Stimulated activated effector memory CD8-positive, alpha-beta T cell treated with anti-CD3 and anti-CD28 coated beads, Interleukin-12 subunit alpha, Interleukin-12 subunit beta, amount 100 ng/mL, for 72 hours (primary cell): Measurements from ENCODE around the gene TMEM135.
"Not testable (repeated sequence)": the region's sequence is repeated elsewhere in the genome, so short reads cannot be mapped to it uniquely, and the experiment has no call there.

ENCODE experiments used
- ATAC-seq: fragments of 150-1000 bp; cut with Tn5 transposase; 2 replicates; pipeline ENCODE4 v1.10.0; 2021
- DNase-seq, 2 donors: peaks; one replicate each; pipeline ENCODE4 v3.0.0; 2021 to 2022; ENCODE audit warnings: low spot score in 2 of 2
- H3K27ac Mint-ChIP-seq: one replicate; pipeline ENCODE4 v1.8.0; 2022; ENCODE audit warnings: mild to moderate bottlenecking, mixed read lengths
- H3K36me3 Mint-ChIP-seq: one replicate; pipeline ENCODE4 v1.8.0; 2022; ENCODE audit warnings: mild to moderate bottlenecking, mixed read lengths
- H3K4me1 Mint-ChIP-seq: one replicate; pipeline ENCODE4 v1.8.0; 2022; ENCODE audit warnings: mixed read lengths
- H3K4me3 Mint-ChIP-seq: one replicate; pipeline ENCODE4 v1.8.0; 2022; ENCODE audit warnings: mild to moderate bottlenecking, mixed read lengths
- H3K9me3 Mint-ChIP-seq: one replicate; pipeline ENCODE4 v1.8.0; 2022; ENCODE audit warnings: mixed read lengths

TMEM135 gene

DNA sequence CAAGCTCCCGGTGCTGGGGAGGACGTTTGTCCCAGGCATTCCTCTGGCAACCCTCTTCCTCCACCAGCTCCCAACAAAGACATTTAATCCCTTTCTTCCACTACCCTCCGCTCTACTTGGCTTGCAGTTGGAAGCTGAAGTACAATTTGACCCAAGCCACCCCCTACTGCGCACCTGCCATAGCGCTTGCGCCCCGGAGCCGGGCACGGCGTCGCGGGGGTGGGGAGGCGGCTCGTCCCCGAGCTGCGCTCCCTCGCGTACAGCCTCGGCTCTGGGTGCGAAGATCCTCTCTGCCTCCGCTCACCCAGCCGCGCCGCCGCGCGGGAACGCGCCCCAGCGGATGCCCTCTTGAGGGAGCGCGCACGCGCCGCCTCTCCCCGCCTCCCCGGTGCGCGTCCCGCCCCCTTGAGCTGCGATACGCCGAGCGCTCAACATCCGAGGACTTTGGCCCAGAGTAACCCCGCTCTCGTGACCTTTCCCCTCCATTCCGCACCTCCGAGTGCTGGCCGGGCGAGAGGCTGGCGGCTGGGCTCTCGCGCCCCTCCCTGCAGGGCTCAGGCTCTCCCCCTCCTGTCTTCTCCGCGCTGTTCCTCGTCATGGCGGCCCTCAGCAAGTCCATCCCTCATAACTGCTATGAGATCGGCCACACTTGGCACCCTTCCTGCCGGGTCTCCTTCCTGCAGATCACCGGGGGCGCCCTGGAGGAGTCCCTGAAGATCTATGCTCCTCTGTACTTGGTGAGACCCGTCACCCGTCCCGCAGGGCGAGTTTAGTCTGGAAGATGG lies at the start of gene TMEM135:
TMEM135 (plus strand) TSS at position 485 of the 785 bp plus-strand sequence; CDS start at position 597, 112 bp downstream.
- peak; percentile 89 to 97 for DNase-seq
- ATAC-seq = peak; percentile 97
- Mint-ChIP-seq H3K4me3 (peak within 1 kb of the TSS; percentile 99), H3K4me1 (peaks cover 54% of the 10 kb centered on the region), H3K36me3 (no peaks in the 10 kb centered on the region), H3K27ac (peak within 1 kb of the TSS; percentile 93), H3K9me3 (no peaks in the 10 kb centered on the region)

DNA sequence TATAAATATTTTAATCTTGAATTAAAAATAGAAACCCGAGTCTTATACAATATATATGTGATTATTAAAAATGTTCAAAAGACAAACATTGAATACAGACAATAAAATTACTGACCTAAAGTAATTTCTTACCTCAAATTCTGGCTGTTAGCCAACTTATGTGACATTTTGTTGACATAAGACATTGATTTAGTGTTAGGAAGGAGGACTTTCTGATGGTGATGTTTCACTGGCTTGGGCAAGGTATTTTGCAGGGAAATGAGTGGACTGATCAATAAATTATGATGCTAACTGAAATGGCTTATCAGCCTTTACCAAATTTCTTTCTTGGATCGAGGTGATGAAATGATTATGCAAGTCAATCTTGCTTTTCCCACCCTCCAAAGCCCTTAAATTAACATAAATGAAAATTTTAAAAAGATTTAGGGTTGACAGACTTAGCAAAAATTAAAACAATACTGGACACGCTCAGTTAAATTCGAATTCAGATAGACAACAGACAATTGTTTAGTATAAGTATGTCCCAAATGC lies 49.3 kb upstream of the TMEM135 start:
- Mint-ChIP-seq H3K27ac (no peak overlapping the region), H3K4me3 (no peak overlapping the region), H3K36me3 (no peaks in the 10 kb centered on the region), H3K9me3 (no peaks in the 10 kb centered on the region), H3K4me1 (no peaks in the 10 kb centered on the region)
- DNase-seq (no peak), ATAC-seq (no peak)

DNA sequence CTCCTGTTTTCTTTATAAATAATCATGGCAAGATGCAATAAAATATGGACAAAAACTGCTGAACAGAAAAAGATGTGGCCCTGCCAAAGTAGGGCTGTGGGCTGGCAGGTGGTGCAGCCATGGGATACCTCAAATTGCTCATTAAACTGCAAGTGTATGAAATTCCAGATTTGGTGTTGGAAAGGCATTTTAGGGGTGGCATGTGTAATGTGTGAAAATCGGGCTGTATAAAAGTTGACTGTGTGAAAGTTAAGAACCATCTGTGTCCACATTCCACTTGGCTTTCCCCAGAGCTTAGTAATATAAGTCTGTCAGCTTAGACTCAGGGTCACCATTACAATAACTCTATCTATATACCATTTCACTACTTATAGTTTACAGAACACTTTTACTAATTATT lies 47.7 kb upstream of the TMEM135 start:
- ATAC-seq (no peak), DNase-seq (no peak)
- H3K27ac Mint-ChIP-seq = no peak overlapping the region
- no peak overlapping the region for H3K4me3 Mint-ChIP-seq
- no peaks in the 10 kb centered on the region for H3K36me3 Mint-ChIP-seq
- H3K4me1 Mint-ChIP-seq = no peaks in the 10 kb centered on the region
- H3K9me3 Mint-ChIP-seq = no peaks in the 10 kb centered on the region

DNA sequence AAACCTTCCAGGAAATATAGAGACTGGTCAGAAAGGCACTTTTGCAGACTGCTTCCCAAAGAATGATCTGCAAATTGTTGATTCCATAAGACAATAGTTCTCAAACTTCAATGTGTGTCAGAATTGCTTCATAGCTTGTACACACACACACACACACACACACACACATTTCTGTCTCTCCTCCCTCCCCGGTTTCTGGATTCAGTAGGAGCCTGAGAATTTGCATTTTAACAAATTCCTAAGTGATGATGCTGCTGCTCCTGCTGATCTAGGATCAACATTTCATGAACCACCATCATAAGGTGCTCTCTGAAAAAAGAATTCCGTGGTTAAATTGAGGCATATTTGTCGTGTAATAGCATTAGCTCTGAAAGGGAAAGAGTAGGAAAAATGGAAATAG lies 47.2 kb upstream of the TMEM135 start:
- Mint-ChIP-seq H3K27ac (no peak overlapping the region), H3K4me1 (no peaks in the 10 kb centered on the region), H3K4me3 (no peak overlapping the region), H3K36me3 (no peaks in the 10 kb centered on the region), H3K9me3 (no peaks in the 10 kb centered on the region)
- DNase-seq (no peak), ATAC-seq (no peak)

DNA sequence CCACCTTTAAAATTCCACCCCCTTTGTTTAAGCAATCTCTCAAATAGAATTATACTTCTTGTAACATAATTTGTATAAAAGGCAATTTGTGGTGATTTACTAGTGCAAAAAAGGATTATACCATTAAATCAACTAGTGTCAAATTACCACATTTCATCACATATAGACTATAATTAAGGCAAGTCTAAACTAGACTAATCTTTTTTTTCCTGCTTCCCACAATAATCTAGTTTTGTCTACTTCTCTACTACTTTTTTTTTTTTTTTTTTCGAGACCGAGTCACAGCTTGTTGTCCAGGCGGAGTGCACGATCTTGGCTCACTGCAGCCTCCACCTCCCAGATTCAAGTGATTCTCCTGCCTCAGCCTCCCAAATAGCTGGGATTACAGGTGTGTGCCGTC lies 46.4 kb upstream of the TMEM135 start:
- ATAC-seq (no peak), DNase-seq (no peak)
- Mint-ChIP-seq H3K27ac (no peak overlapping the region), H3K9me3 (no peaks in the 10 kb centered on the region), H3K4me1 (no peaks in the 10 kb centered on the region), H3K4me3 (no peak overlapping the region), H3K36me3 (no peaks in the 10 kb centered on the region)

DNA sequence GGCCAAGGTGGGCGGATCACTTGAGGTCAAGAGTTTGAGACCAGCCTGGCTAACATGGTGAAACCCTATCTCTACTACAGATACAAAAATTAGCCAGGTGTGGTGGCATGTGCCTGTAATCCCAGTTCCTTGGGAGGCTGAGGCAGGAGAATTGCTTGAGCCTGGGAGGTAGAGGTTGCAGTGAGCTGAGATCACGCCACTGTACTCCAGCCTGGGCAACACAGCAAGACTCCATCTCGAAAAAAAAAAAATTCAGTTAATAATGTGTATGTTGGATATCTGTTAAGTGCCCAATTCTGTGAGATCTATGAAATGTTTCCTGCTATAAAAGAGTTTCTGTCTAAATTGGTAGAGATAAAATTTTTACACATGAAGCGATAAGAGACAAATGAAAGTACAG lies 45.4 kb upstream of the TMEM135 start:
- not testable (repeated sequence) for ATAC-seq, H3K4me1 Mint-ChIP-seq, H3K4me3 Mint-ChIP-seq, H3K27ac Mint-ChIP-seq, H3K36me3 Mint-ChIP-seq, DNase-seq, H3K9me3 Mint-ChIP-seq

DNA sequence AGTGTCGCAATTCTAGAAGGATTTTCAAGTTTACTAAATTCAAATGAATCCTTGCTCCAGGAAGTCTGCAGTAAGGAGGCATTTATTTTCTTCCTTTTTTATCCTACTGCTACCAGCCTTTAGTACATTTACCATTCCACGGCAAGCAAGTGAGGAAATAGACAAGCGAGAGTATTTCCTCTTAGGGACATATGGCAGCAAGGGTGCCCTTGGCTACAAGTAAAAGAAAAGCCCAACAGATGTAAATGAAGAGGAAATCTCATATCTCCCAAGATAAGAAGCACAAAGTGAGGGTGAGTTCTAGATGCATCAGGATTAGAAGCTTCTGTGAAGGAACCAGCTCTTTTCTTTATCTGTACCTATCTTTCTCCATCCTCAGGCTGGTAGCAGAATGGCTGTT lies 44.7 kb upstream of the TMEM135 start:
- Mint-ChIP-seq H3K4me3 (no peak overlapping the region), H3K9me3 (no peaks in the 10 kb centered on the region), H3K36me3 (no peaks in the 10 kb centered on the region), H3K27ac (no peak overlapping the region), H3K4me1 (no peaks in the 10 kb centered on the region)
- ATAC-seq (no peak), DNase-seq (no peak)

DNA sequence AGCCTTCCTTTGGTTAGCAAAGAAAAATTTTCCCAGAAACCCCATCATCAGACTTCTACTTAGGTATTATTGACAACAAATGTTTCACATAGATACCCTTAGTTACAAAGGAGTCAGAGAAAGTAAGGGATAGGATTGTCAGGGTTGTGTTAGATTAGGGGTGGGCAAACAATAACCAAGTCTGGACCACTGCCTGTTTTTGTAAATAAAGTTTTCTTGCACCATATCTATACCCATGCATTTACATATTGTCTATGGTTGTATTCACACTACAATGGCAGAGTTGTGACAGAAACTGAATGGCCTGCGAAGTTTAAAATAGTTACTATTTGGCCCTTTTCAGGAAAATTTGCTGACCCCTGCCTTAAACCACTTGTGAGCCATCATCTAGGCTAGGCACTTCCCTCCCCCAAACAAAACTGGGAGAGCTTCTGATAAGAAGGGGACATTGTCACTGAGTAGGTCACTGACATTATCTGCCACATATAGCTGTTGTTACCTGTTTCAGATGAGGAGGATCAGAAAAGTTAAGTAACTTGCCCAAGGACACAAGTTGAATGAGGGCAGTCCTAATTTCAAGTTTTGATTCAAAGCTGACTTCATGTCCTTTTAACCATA lies 40.7 kb upstream of the TMEM135 start:
- Mint-ChIP-seq H3K4me3 (no peak overlapping the region), H3K9me3 (no peaks in the 10 kb centered on the region), H3K36me3 (no peaks in the 10 kb centered on the region), H3K4me1 (no peaks in the 10 kb centered on the region), H3K27ac (no peak overlapping the region)
- DNase-seq (no peak), ATAC-seq (no peak)

DNA sequence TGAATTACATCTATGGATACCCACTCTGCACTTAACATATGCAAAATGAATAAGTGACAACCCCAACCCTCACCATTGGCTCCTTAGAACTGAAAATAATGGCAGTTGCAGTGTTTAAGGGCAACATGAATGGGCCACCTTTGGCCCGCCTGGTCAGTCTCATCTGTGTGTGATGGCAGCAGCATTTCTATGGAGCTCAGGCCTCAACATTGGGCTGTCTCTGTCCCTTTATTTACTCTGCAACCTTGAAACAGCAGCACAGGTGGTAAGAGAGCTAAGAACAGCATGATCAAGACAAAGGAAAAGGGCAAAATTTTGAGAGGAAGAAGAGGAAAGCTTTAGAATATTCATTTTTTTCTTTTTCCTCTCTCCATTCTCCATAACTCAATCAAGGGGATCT lies 38.3 kb upstream of the TMEM135 start:
- no peaks in the 10 kb centered on the region for H3K9me3 Mint-ChIP-seq
- no peak overlapping the region for H3K4me3 Mint-ChIP-seq
- ATAC-seq (no peak), DNase-seq (no peak)
- no peaks in the 10 kb centered on the region for H3K4me1 Mint-ChIP-seq
- no peaks in the 10 kb centered on the region for H3K36me3 Mint-ChIP-seq
- H3K27ac Mint-ChIP-seq = no peak overlapping the region

DNA sequence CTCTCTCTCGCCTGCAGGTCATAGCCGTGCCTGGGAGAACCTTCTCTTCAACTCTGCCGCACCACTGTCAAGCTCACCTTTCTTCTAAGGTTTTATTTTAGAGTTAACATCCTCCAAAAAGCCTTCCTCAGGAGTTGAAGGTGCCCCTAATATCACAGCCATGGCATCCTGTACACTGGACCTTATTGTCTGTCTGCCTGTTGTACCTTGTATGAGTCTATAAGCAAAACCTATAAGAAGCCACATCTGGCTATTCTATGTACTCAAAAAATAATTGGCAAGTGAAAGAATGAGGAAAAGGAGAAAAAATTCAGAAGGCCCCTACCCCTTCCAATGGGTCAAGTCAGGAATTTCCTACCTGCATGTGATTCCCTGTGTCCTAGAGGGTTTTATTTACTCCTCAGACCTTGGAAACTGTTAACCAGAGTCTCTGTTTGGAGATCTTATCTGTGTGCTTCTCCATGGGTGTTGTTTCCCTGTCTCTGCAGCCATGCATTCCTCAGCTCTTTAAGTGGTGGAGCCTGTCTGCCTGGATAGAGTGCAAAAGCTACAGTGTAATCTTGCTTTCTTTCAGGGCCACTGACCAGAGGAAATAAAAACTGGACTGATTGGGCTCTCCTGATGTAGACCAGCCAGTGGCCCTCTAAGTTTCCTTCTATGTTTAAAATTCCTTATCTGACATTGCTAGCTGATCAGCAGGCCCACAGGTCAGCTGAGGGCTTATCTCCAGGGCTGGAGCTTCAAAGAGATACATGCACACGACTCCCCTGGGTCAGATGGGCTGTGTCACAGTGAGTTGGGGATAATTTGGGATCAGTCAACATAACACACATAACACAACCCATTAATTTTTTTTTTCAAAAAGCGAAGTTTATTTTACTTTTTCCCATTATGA lies 37.6 kb upstream of the TMEM135 start:
- Mint-ChIP-seq H3K27ac (no peak overlapping the region), H3K9me3 (no peaks in the 10 kb centered on the region), H3K4me3 (no peak overlapping the region), H3K36me3 (no peaks in the 10 kb centered on the region), H3K4me1 (no peaks in the 10 kb centered on the region)
- no peak for DNase-seq
- no peak for ATAC-seq

DNA sequence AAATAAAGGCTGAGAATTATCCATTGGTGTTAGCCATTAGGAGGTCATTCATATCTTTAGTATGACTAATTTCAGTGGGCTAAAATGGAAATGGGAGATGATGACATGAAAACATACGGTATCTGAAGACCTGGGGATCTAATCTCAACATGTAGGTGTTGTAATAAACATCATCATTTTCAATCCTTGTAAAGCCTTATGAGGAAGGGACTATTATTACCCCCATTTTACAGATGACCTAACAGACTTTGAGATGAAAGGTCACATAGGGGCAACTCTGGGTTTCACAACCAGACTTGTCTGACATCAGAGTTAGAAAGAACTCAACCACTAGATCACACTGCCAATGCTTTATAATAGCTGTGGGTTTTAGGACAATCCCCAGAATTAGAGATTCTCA lies 34.8 kb upstream of the TMEM135 start:
- H3K36me3 Mint-ChIP-seq = no peaks in the 10 kb centered on the region
- H3K4me1 Mint-ChIP-seq = no peaks in the 10 kb centered on the region
- H3K9me3 Mint-ChIP-seq = no peaks in the 10 kb centered on the region
- no peak overlapping the region for H3K4me3 Mint-ChIP-seq
- DNase-seq (no peak), ATAC-seq (no peak)
- H3K27ac Mint-ChIP-seq = no peak overlapping the region

DNA sequence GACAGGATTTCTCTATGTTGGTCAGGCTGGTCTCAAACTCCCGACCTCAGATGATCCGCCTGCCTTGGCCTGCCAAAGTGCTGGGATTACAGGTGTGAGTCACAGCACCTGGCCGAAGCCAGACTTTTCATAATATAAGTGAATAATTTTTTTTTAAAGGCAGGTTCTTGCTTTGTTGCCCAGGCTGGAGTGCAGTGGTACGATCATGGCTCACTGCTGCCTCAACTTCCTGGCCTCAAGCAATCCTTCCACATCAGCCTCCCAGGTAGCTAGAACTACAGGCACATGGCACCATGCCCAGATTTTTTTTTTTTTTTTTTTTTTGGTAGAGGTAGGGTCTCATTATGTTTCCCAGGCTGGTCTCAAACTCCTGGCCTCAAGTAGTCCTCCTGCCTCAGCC lies 33.5 kb upstream of the TMEM135 start:
- H3K4me1 Mint-ChIP-seq, H3K27ac Mint-ChIP-seq, H3K36me3 Mint-ChIP-seq, H3K9me3 Mint-ChIP-seq, DNase-seq, ATAC-seq, H3K4me3 Mint-ChIP-seq: not testable (repeated sequence)

DNA sequence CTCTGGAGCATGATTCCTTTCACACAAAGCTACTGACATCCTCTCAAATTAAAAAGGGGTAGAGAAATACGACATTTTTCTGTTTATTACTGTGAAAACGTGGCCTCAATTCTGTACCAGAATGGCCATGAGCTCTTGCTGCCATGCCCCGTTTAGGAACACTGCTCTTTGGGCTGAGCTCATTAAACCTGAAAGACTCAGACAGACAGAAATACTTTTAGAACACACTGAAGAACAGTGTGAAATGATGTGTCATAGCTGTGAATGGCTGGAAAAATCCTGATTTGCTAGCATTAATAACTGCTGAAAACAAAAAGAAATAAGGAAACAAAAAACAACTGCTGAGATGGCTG lies 32.2 kb upstream of the TMEM135 start:
- no peak overlapping the region for H3K4me3 Mint-ChIP-seq
- no peaks in the 10 kb centered on the region for H3K36me3 Mint-ChIP-seq
- H3K27ac Mint-ChIP-seq = no peak overlapping the region
- H3K4me1 Mint-ChIP-seq = no peaks in the 10 kb centered on the region
- H3K9me3 Mint-ChIP-seq = no peaks in the 10 kb centered on the region
- ATAC-seq (no peak), DNase-seq (no peak)

DNA sequence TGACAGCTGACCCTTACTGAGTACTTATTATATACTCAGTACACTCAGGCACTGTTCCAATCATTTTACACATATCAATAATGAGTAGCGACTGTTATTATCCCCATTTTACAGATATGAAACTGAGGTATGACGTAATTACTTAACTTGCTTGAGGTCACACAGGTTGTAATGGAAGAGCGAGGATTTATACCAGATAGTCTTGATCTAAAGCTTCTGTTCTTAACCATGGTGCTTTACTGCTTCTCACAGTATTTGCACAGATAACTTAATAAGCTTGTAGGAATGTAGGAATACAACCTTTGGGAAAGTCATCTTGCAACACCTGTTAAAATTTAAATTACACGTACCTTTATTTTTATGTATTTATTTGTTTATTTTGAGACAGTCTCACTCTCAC lies 31.7 kb upstream of the TMEM135 start:
- H3K4me3 Mint-ChIP-seq = no peak overlapping the region
- DNase-seq = no peak
- ATAC-seq = no peak
- H3K9me3 Mint-ChIP-seq = no peaks in the 10 kb centered on the region
- no peak overlapping the region for H3K27ac Mint-ChIP-seq
- no peaks in the 10 kb centered on the region for H3K36me3 Mint-ChIP-seq
- no peaks in the 10 kb centered on the region for H3K4me1 Mint-ChIP-seq

DNA sequence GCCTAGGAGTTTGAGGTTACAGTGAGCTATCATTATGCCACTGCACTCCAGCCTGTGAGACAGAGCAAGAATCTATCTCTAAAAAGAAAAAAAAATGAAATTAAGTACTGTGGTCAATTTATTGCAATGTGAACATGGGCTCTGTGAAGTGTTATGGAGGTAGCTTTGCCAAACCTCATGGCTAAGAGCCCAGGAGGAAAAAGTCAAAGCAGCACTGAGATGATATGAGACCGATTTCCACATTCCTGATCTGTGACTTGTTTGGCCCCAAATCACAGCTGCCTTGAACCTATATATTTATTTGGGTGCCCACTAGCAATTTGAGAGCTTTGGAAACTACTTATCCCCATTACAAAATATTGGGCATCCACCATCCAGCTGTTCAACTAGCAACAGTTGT lies 29.8 kb upstream of the TMEM135 start:
- Mint-ChIP-seq H3K9me3 (no peaks in the 10 kb centered on the region), H3K4me3 (no peak overlapping the region), H3K36me3 (no peaks in the 10 kb centered on the region), H3K4me1 (no peaks in the 10 kb centered on the region), H3K27ac (no peak overlapping the region)
- no peak for ATAC-seq
- DNase-seq = no peak
